Body of pancreas (tissue), 4 donors: ENCODE data around the gene GLUD1. TPM values are rescaled to one million over a fixed set of nuclear protein-coding genes. Genes with fewer than 3 reads are reported as not detected.
"Not testable (repeated sequence)": the region's sequence is repeated elsewhere in the genome, so short reads cannot be mapped to it uniquely, and the experiment has no call there.

Experiments used
- ATAC-seq: fragments of 150-250 bp; one replicate; pipeline ENCODE4 v1.9.1; 2016
- DNase-seq, 4 donors: peaks; one replicate each; pipeline ENCODE4 v3.0.0-alpha.2; 2019
- H3K27ac ChIP-seq, 4 donors: fragments of 200-600 bp; sonication (generic); 1 replicate in 3 of 4; 2 replicates in 1 of 4; pipeline versions ENCODE4 v1.5.1 to v1.6.1; 2016 to 2019; ENCODE audit warnings: mild to moderate bottlenecking in 1 of 4, mixed read lengths in 1 of 4, moderate library complexity in 1 of 4
- H3K27me3 ChIP-seq, 2 donors: fragments of 200-600 bp; sonication (generic); one replicate each; pipeline ENCODE4 v1.6.0; 2016; ENCODE audit warnings: mild to moderate bottlenecking in 1 of 2
- H3K36me3 ChIP-seq, 2 donors: fragments of 200-600 bp; sonication (generic); replicated peaks in 1 of 2; 2 replicates each; pipeline ENCODE4 v1.5.1; 2016; ENCODE audit warnings: low read depth in 2 of 2; ENCODE audit not compliant: insufficient read depth in 1 of 2
- H3K4me1 ChIP-seq: fragments of 200-600 bp; sonication (generic); one replicate; pipeline ENCODE4 v1.6.0; 2016
- H3K4me3 ChIP-seq, 2 donors: fragments of 200-600 bp; sonication (generic); 1 replicate in 1 of 2; 2 replicates in 1 of 2; pipeline ENCODE4 v1.5.1; 2016 to 2019
- H3K9me3 ChIP-seq, 3 donors: fragments of 200-600 bp; sonication (generic); 1 replicate in 2 of 3; 2 replicates in 1 of 3; pipeline ENCODE4 v1.5.1; 2016
- POLR2A ChIP-seq, 3 donors: fragments of 450-650 bp; IDR thresholded peaks; one replicate each; pipeline ENCODE4 v1.6.1; 2016; ENCODE audit warnings: antibody characterized with exemption in 3 of 3, mild to moderate bottlenecking in 2 of 3
- WGBS, 2 donors: methylation state at CpG; one replicate each; pipeline ENCODE4 v1.1.5; 2017; 5-methylcytosine and 5-hydroxymethylcytosine counted together
- intact Hi-C: fragments of 100-400 bp; cut with DNase I; formaldehyde crosslinking; loops from one replicate; pipeline ENCODE4 v1.15.1; 2023
- total RNA-seq, 2 donors: library from RNA; depleted of rRNA; stranded (reverse); fragments of >200 nt; gene quantifications; one replicate each; pipeline ENCODE4 v1.1.0, GENCODE V29; 2016
- TF ChIP-seq, protein P1 (sequence below), 7 experiments: fragments of 450-650 bp in 4 of 7; fragments of 200-600 bp in 3 of 7; sonication (generic) in 3 of 7; IDR thresholded peaks; one replicate each; pipeline ENCODE4 v1.5.1; 2016 to 2019; ENCODE audit warnings: antibody characterized with exemption in 7 of 7

The GLUD1 gene
- total RNA-seq, 2 donors from 2014 or later: 72.1 to 74.5 TPM

DNA sequence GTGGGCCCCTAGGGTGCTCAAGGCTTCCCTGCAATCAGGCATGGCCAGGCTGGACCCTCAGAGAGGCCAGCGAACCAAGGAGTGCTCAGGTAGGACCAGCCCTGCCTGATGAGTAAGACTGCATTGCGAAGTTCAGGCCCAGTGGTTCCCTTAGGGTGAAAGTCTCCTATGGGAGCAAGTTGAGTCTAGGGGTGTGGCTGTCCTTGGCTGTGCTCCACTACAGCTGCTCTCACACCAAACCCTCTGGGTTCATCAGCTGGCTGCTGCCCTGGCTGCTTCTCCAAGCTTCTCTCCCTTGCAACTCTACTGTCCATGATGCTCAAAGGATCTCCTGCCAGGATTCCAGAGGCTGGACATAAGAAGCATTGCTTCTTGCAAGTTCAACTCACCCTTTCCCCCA is 55.9 kb downstream of the GLUD1 start:
- H3K27me3 ChIP-seq: no peaks in the 10 kb centered on the region
- no peak overlapping the region for H3K4me3 ChIP-seq
- no peaks in the 10 kb centered on the region for H3K4me1 ChIP-seq
- H3K9me3 ChIP-seq: no peaks in the 10 kb centered on the region
- DNase-seq (no peak), ATAC-seq (no peak)
- TF ChIP-seq POLR2A (IDR thresholded peaks at IDR 0.05): no peak
- TF ChIP-seq, protein P1, sequence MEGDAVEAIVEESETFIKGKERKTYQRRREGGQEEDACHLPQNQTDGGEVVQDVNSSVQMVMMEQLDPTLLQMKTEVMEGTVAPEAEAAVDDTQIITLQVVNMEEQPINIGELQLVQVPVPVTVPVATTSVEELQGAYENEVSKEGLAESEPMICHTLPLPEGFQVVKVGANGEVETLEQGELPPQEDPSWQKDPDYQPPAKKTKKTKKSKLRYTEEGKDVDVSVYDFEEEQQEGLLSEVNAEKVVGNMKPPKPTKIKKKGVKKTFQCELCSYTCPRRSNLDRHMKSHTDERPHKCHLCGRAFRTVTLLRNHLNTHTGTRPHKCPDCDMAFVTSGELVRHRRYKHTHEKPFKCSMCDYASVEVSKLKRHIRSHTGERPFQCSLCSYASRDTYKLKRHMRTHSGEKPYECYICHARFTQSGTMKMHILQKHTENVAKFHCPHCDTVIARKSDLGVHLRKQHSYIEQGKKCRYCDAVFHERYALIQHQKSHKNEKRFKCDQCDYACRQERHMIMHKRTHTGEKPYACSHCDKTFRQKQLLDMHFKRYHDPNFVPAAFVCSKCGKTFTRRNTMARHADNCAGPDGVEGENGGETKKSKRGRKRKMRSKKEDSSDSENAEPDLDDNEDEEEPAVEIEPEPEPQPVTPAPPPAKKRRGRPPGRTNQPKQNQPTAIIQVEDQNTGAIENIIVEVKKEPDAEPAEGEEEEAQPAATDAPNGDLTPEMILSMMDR (IDR thresholded peaks at IDR 0.05): no peak
- WGBS, 2 donors: 93 to 100% methylated on average over 2 of the region's 2 CpGs
- no peak overlapping the region for H3K27ac ChIP-seq
- no peaks in the 10 kb centered on the region for H3K36me3 ChIP-seq
- intact Hi-C loops: no loop called here

DNA sequence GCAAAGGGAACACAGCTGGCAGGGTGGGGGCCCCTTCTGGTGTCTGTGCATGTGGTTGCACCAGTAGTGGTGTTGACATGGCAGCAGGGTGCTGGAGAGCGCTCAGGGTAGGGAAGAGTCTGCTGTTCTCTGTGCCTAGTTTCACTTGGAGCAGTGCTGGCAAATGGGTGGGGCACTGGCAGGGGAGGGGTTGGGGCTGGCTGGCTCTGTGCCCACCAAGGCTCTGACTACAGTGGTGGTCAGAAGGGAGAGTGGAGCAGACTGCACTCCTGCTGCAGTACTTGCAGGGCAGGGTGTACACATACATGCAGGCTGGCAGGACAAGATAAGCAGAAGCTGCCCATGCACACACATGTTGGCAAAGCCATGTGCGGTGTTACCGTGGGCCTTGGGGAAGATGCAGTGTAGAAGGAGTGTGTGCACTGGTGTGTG is 56.3 kb downstream of the GLUD1 start:
- no peak for TF ChIP-seq POLR2A (IDR thresholded peaks at IDR 0.05)
- TF ChIP-seq, protein P1 (IDR thresholded peaks at IDR 0.05): no peak
- 89% methylated on average over 3 of the region's 3 CpGs; no CpG with 5 or more reads in 1 of the 2 donors for WGBS, 2 donors
- no peaks in the 10 kb centered on the region for H3K36me3 ChIP-seq
- H3K27ac ChIP-seq: no peak overlapping the region
- no peak for ATAC-seq
- no peak overlapping the region for H3K4me3 ChIP-seq
- no peaks in the 10 kb centered on the region for H3K9me3 ChIP-seq
- H3K27me3 ChIP-seq: no peaks in the 10 kb centered on the region
- H3K4me1 ChIP-seq: no peaks in the 10 kb centered on the region
- intact Hi-C loops: no loop called here
- DNase-seq: peak in 1 of 4 donors; percentile 10

DNA sequence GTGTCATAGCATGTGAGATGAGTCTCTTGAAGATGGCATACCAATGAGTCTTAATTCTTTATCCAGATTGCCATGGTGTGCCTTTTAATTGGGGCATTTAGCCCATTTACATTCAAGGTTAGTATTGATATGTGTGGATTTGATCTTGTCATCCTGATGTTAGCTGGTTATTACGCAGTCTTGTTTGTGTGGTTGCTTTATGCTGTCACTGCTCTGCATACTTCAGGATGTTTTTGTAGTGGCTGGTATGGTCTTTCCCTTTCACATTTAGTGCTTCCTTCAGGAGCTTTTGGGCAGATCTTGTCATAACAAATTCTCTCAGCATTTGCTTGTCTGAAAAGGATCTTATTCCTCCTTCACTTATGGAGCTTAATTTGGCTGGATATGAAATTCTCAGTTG is 58.0 kb downstream of the GLUD1 start:
- no peaks in the 10 kb centered on the region for H3K36me3 ChIP-seq
- H3K4me1 ChIP-seq: no peaks in the 10 kb centered on the region
- no peak overlapping the region for H3K27ac ChIP-seq
- TF ChIP-seq, protein P1 (IDR thresholded peaks at IDR 0.05): no peak
- TF ChIP-seq POLR2A (IDR thresholded peaks at IDR 0.05): no peak
- H3K27me3 ChIP-seq: no peaks in the 10 kb centered on the region
- ATAC-seq: no peak
- no peak overlapping the region for H3K4me3 ChIP-seq
- no peaks in the 10 kb centered on the region for H3K9me3 ChIP-seq
- WGBS, 2 donors: 96 to 100% methylated on average over 1 of the region's 1 CpG
- DNase-seq: no peak
- intact Hi-C loops: no loop called here

DNA sequence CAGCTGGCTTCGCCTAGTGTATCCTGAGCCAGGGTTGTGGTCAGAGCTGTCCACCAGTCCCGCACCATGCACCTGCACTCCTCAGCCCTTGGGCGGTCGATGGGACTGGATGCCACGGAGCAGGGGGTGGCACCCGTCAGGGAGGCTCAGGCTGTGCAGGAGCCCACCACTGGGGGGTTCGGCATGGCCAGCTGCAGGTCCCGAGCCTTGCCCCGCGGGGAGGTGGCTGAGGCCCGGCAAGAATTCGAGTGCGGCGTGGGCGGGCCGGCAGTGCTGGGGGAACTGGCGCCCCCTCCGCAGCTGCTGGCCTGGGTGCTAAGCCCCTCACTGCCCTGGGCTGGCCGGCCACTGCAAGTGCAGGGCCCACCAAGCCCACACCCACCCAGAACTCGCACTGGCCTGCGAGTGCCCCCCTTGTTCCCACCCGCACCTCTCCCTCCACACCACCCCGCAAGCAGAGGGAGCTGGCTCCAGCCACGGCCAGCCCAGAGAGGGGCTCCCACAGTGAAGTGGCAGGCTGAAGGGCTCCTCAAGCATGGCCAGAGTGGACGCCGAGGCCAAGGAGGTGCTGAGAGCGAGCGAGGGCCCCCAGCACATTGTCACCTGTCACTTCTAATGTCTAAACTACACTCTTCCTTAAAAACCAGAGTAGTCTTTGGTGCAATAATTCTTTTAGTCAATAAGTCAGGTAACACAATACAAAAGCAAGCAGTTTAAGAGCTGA is 63.6 kb downstream of the GLUD1 start:
- no peak for ATAC-seq
- no peak overlapping the region for H3K27ac ChIP-seq
- no peak for DNase-seq
- no peak for TF ChIP-seq POLR2A (IDR thresholded peaks at IDR 0.05)
- TF ChIP-seq, protein P1 (IDR thresholded peaks at IDR 0.05): no peak
- WGBS, 2 donors: 88 to 95% methylated on average over 5 to 28 of the region's 28 CpGs
- H3K4me1 ChIP-seq: no peaks in the 10 kb centered on the region
- H3K9me3 ChIP-seq: no peaks in the 10 kb centered on the region
- intact Hi-C loops: no loop called here
- no peak overlapping the region for H3K4me3 ChIP-seq
- no peaks in the 10 kb centered on the region for H3K27me3 ChIP-seq
- H3K36me3 ChIP-seq: no peaks in the 10 kb centered on the region

DNA sequence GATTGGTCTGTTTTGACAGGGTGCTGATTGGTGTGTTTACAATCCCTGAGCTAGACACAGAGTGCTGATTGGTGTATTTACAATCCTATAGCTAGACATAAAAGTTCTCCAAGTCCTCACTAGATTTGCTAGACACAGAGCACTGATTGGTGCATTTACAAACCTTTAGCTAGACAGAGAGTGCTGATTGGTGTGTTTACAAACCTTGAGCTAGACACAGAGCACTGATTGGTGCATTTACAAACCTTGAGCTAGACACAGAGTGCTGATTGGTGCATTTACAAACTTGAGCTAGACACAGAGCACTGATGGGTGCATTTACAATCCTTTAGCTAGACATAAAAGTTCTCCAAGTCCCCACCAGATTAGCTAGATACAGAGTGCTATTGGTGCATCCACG is 64.2 kb downstream of the GLUD1 start:
- WGBS, 2 donors: 71% methylated on average over 1 of the region's 1 CpG; no CpG with 5 or more reads in 1 of the 2 donors
- ATAC-seq, H3K4me3 ChIP-seq, intact Hi-C loops, H3K27me3 ChIP-seq, H3K4me1 ChIP-seq, H3K27ac ChIP-seq, H3K9me3 ChIP-seq, H3K36me3 ChIP-seq, DNase-seq: not testable (repeated sequence)

DNA sequence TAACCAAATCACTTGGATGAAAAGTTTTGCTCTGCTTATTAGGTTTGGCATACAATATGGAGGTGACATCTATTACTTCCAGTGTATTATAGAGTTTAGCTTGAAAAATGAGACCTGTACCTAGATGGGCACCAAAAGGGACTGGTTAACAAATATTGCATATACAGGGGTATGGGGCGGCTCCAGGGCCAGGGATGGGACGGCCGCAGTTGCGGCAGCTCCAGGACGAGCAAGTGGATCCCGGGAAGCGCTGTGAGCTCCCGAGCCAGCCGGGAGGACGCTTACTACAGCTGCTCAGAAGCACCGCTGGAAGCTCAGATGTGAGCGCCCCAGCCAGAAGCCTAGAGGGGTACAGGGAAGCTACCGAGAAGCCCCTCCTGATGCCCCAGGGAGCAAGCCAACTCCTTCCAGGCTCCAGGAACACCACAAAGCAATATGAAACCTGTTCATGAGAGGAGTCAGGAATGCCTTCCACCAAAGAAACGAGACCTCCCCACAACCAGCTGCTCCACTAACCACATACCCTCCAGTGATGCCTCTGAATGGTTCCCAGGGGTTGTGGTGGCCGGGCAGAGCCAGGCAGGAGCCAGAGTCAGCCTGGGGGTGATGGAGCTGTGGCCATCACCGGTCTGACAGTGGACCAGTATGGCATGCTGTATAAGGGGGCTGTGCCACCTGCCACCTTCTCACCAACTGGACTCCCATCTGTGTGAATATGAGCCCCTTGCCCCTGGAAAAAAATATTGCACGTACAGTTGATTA is 67.7 kb downstream of the GLUD1 start:
- H3K27ac ChIP-seq, H3K4me1 ChIP-seq, ATAC-seq, H3K27me3 ChIP-seq, intact Hi-C loops, H3K36me3 ChIP-seq, H3K4me3 ChIP-seq, DNase-seq, H3K9me3 ChIP-seq: not testable (repeated sequence)
- WGBS, 2 donors: 88 to 89% methylated on average over 15 to 16 of the region's 17 CpGs

DNA sequence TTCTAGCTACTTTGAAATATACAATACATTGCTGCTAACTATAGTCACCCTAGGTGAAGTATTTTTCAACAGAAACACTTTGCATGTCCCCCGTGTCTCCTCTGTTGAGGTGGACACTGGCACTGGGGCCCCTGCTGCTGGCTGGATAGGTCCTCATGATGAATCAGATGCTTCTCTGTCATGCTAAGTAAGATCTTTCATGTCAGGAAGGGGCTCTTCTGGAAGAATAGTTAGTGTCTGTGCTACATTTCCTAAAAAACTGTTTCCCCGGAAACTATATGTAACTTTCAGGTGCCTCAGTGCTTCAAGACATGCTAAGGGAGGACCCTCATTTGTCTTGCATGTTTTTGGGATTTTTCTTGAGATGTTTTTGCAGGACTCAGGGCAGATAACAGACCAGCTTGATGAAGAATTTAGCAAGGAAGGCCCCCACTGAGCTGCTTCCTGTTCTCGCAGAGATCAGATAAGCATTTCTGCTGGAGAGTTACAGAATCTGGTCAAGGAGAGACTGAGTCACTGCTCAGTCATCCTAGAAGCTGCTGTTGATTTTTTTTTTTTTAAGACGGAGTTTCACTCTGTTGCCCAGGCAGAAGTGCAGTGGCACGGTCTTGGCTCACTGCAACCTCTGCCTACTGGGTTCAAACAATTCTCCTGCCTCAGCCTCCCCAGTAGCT is 69.2 kb downstream of the GLUD1 start:
- ATAC-seq, H3K4me1 ChIP-seq, DNase-seq, H3K9me3 ChIP-seq, H3K27me3 ChIP-seq, H3K27ac ChIP-seq, H3K4me3 ChIP-seq, intact Hi-C loops, H3K36me3 ChIP-seq: not testable (repeated sequence)
- 73 to 87% methylated on average over 5 of the region's 5 CpGs for WGBS, 2 donors
